ENCODE data around the gene CHN1. TPM values are rescaled to one million over a fixed set of nuclear protein-coding genes. Genes with fewer than 3 reads are reported as not detected.

The CHN1 gene
- total RNA-seq, 2 donors from 2014 or later, result 2.2 to 2.8 TPM

DNA sequence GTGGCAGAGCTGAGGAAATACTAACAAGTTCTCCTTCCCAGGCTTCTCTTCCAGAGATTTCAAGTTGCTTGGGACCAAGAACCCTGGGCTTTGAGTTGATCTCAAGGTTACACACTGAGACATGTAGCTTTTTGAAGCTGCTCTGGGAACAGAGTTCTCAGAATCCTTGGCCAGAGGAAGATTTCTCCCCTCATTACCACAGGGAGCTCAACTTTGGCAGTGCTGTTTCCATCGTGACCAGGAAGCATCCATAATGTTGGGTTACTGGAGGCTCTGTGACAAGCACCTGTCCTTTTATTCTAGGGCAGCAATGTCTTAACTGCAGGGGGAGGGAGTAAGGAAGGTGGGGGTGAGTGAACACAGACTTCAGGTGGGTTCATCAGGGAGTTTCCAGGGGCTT, 199.4 kb downstream of the CHN1 start:
- intact Hi-C loops (cut with DNase I), result no loop called here

DNA sequence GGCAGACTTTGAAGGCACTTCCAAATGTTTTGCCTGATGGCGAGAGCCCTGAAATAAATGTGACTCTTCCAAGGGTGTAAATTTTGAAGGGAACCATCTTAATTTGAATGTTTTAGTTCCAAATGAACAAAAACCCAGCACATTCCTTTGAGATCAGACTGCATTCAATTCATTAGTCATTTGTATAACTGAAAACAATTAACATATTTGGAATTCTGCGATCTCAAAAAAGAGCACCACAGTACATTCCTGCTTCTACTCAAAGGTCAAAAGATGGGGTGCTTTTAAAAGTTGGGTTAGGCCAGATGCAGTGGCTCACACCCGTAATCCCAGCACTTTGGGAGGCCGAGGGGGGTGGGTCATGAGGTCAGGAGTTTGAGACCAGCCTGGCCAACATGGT, 202.7 kb downstream of the CHN1 start:
- intact Hi-C loops (cut with DNase I), result no loop called here
- H3K9ac ChIP-seq (ENCODE audit: low read depth in 2 of 2, low read length in 2 of 2), result no peak overlapping the region
- no peak overlapping the region for H3K27ac ChIP-seq
- no peaks in the 10 kb centered on the region for H3K27me3 ChIP-seq
- no peaks in the 10 kb centered on the region for H3K4me1 ChIP-seq
- no peak for DNase-seq
- no peaks in the 10 kb centered on the region for H3K9me3 ChIP-seq
- no peaks in the 10 kb centered on the region for H3K36me3 ChIP-seq
- H3K4me3 ChIP-seq, result no peak overlapping the region
- TF ChIP-seq, protein P1, sequence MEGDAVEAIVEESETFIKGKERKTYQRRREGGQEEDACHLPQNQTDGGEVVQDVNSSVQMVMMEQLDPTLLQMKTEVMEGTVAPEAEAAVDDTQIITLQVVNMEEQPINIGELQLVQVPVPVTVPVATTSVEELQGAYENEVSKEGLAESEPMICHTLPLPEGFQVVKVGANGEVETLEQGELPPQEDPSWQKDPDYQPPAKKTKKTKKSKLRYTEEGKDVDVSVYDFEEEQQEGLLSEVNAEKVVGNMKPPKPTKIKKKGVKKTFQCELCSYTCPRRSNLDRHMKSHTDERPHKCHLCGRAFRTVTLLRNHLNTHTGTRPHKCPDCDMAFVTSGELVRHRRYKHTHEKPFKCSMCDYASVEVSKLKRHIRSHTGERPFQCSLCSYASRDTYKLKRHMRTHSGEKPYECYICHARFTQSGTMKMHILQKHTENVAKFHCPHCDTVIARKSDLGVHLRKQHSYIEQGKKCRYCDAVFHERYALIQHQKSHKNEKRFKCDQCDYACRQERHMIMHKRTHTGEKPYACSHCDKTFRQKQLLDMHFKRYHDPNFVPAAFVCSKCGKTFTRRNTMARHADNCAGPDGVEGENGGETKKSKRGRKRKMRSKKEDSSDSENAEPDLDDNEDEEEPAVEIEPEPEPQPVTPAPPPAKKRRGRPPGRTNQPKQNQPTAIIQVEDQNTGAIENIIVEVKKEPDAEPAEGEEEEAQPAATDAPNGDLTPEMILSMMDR (IDR thresholded peaks at IDR 0.05), result no peak

More for the DNA sequence above, 199.4 kb downstream of the CHN1 start:
- H3K27me3 ChIP-seq, result no peaks in the 10 kb centered on the region
- no peak overlapping the region for H3K9ac ChIP-seq (ENCODE audit: low read depth in 2 of 2, low read length in 2 of 2)
- no peaks in the 10 kb centered on the region for H3K36me3 ChIP-seq
- TF ChIP-seq, protein P1 (IDR thresholded peaks at IDR 0.05), result no peak
- no peak overlapping the region for H3K4me3 ChIP-seq
- no peaks in the 10 kb centered on the region for H3K4me1 ChIP-seq
- no peaks in the 10 kb centered on the region for H3K9me3 ChIP-seq
- no peak for DNase-seq
- H3K27ac ChIP-seq, result no peak overlapping the region

DNA sequence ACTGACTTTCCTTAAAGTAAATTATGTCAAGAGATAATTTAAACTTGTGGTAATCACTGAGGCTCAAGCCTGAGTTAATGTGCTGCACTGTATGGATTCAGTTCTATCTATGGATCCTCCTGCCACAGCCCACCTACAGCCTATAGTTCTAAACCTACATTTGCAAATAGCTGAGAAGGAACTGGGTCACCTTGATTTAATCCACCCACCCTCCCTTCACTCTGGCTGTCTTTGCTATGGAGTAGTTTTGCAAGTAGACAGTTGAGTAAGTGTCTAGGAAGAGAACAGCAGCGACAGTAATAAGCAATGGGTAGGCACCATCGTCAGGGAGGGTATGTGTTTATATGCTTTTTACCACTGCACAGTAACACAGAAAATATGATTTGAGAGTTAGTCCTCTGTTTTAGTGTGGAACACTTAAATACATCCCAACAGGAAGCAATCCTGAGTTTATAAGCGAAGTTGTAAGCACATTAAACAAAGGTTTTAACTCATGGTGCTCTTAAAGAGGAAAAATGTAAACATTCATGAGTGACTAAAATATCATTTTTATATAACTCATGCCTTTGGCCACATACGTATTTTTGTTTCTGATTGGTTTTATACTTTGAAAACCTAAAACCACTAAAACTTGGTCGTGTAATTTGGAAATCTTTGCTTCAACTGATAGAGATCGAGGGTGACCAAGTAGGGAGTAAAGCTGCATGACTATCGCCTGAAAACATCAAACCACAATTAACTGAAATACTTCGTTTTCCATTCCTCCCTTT, 204.6 kb downstream of the CHN1 start:
- intact Hi-C loops (cut with DNase I), result no loop called here
- no peak overlapping the region for H3K4me3 ChIP-seq
- no peaks in the 10 kb centered on the region for H3K9me3 ChIP-seq
- TF ChIP-seq, protein P1 (IDR thresholded peaks at IDR 0.05), result no peak
- no peaks in the 10 kb centered on the region for H3K4me1 ChIP-seq
- H3K9ac ChIP-seq (ENCODE audit: low read depth in 2 of 2, low read length in 2 of 2), result no peak overlapping the region
- no peaks in the 10 kb centered on the region for H3K27me3 ChIP-seq
- no peak for DNase-seq
- H3K27ac ChIP-seq, result no peak overlapping the region
- no peaks in the 10 kb centered on the region for H3K36me3 ChIP-seq

DNA sequence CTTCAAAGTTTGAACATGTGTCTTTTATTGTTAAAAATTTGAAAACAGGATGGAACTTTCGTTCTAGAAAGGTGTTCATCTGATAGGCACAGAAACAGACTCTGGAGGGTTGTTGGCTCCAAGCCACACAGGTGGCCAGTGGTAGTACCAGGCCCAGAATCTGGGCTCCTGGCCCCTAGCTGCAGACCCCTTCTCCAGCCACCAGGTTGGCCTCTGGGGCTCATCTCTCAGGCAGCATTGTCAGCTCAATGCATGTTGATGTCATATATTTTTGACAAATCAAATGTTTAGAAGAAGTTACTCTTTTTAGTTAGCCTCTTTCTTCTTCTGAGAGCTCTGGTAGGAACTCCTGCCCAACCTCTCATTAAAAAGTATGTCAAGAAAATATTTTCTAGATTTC, 206.4 kb downstream of the CHN1 start:
- no peaks in the 10 kb centered on the region for H3K9me3 ChIP-seq
- H3K9ac ChIP-seq (ENCODE audit: low read depth in 2 of 2, low read length in 2 of 2), result no peak overlapping the region
- DNase-seq, result no peak
- TF ChIP-seq, protein P1 (IDR thresholded peaks at IDR 0.05), result no peak
- no peaks in the 10 kb centered on the region for H3K36me3 ChIP-seq
- H3K4me1 ChIP-seq, result no peaks in the 10 kb centered on the region
- H3K4me3 ChIP-seq, result no peak overlapping the region
- H3K27me3 ChIP-seq, result no peaks in the 10 kb centered on the region
- intact Hi-C loops (cut with DNase I), result no loop called here
- H3K27ac ChIP-seq, result no peak overlapping the region

DNA sequence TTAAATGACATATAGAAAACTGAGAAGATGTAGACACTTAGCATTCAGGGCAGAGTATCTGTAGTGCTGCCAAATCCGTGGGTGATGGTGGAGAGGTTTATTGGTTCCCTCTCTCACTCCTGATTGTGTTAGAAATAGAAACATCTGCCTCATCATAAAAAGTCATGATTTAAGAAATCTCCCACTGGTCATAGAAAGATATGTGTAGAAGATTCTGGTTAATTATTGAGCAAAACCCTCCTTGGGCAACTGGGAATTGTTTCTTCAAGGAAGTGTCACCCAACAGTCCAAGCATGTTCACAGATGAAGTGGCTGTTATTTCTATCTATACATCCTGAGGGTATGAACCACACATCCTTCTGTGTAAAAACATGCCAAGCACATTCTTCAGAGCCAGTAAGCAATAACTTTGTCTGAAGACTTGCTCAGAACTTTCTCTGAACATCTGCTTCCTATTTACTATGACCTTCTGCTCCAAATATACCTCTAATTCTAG, 207.4 kb downstream of the CHN1 start:
- Histone ChIP-seq H3K27me3 (no peaks in the 10 kb centered on the region), H3K36me3 (no peaks in the 10 kb centered on the region), H3K27ac (no peak overlapping the region), H3K9me3 (no peaks in the 10 kb centered on the region), H3K4me1 (no peaks in the 10 kb centered on the region), H3K4me3 (no peak overlapping the region), H3K9ac (ENCODE audit: low read depth in 2 of 2, low read length in 2 of 2) (no peak overlapping the region)
- intact Hi-C loops (cut with DNase I), result no loop called here
- DNase-seq, result no peak
- TF ChIP-seq, protein P1 (IDR thresholded peaks at IDR 0.05), result no peak

Measured in colonic mucosa (tissue), 4 donors.